MM.1S (cell line): Measurements from ENCODE around the gene MSI2.

Source experiments
- DNase-seq: peaks from one replicate; pipeline ENCODE4 v3.0.0-alpha.2; 2015
- H2AFZ ChIP-seq: fragments of 300-600 bp; sonication (generic); 2 replicates; pipeline ENCODE4 v1.6.0; 2016; ENCODE audit warnings: antibody characterized with exemption, low read length
- H3F3A ChIP-seq: fragments of 300-600 bp; sonication (generic); 2 replicates; pipeline ENCODE4 v1.6.1; 2016; ENCODE audit warnings: mild to moderate bottlenecking, antibody characterized with exemption, low read length, moderate library complexity, mixed read lengths; ENCODE audit not compliant: insufficient read depth
- H3K27ac ChIP-seq: fragments of 300-600 bp; sonication (generic); 2 replicates; pipeline ENCODE4 v1.5.1; 2016; ENCODE audit warnings: mild to moderate bottlenecking, low read length
- H3K27me3 ChIP-seq: fragments of 300-600 bp; sonication (generic); replicated peaks from 2 replicates; pipeline ENCODE4 v1.6.0; 2016; ENCODE audit warnings: low read length; ENCODE audit not compliant: insufficient read depth
- H3K36me3 ChIP-seq: fragments of 300-600 bp; sonication (generic); replicated peaks from 2 replicates; pipeline ENCODE4 v1.6.1; 2016; ENCODE audit warnings: mild to moderate bottlenecking, low read length, mixed read lengths; ENCODE audit not compliant: insufficient read depth
- H3K4me1 ChIP-seq: fragments of 300-600 bp; sonication (generic); 2 replicates; pipeline ENCODE4 v1.6.1; 2016; ENCODE audit warnings: low read length, mixed read lengths
- H3K4me2 ChIP-seq: fragments of 300-600 bp; sonication (generic); 2 replicates; pipeline ENCODE4 v1.6.0; 2016; ENCODE audit warnings: low read depth, low read length
- H3K4me3 ChIP-seq: fragments of 300-600 bp; sonication (generic); 2 replicates; pipeline ENCODE4 v1.5.1; 2016; ENCODE audit warnings: low read length, mixed read lengths
- H3K79me2 ChIP-seq: fragments of 300-600 bp; sonication (generic); 2 replicates; pipeline ENCODE4 v1.6.1; 2016; ENCODE audit warnings: mixed run types, low read length, mixed read lengths
- H3K9ac ChIP-seq: fragments of 300-600 bp; sonication (generic); 2 replicates; pipeline ENCODE4 v1.6.1; 2016; ENCODE audit warnings: low read length, mixed read lengths
- H3K9me2 ChIP-seq: fragments of 300-600 bp; sonication (generic); replicated peaks from 2 replicates; pipeline ENCODE4 v1.6.1; 2016; ENCODE audit warnings: mild to moderate bottlenecking, low read length, mixed read lengths; ENCODE audit not compliant: insufficient read depth
- H3K9me3 ChIP-seq: fragments of 300-600 bp; sonication (generic); replicated peaks from 2 replicates; pipeline ENCODE4 v1.6.1; 2016; ENCODE audit warnings: mild to moderate bottlenecking, low read length, mixed read lengths; ENCODE audit not compliant: insufficient read depth
- H4K20me1 ChIP-seq: fragments of 300-600 bp; sonication (generic); 2 replicates; pipeline ENCODE4 v1.6.1; 2016; ENCODE audit warnings: mild to moderate bottlenecking, low read length, moderate library complexity, mixed read lengths; ENCODE audit not compliant: insufficient read depth
- CTCF ChIP-seq: fragments of 300-600 bp; sonication (generic); IDR thresholded peaks from 2 replicates; pipeline ENCODE4 v1.5.1; 2016; ENCODE audit warnings: antibody characterized with exemption, low read length, mixed read lengths
- EZH2 ChIP-seq: fragments of 300-600 bp; sonication (generic); optimal IDR thresholded peaks from 2 replicates; pipeline ENCODE3; 2017; ENCODE audit warnings: low read depth, mild to moderate bottlenecking, antibody characterized with exemption, low read length, mixed read lengths
- EZH2phosphoT487 ChIP-seq: fragments of 300-600 bp; sonication (generic); IDR thresholded peaks from 2 replicates; pipeline ENCODE4 v1.6.1; 2018; ENCODE audit warnings: antibody characterized with exemption, low read length

Gene MSI2

GRCh38 chr17:57543230-57543629 is 286.9 kb downstream of the MSI2 start:
- TF ChIP-seq EZH2 = no peak
- no peak for TF ChIP-seq CTCF
- H3K79me2 ChIP-seq = peaks cover 30% of the 10 kb centered on the region
- no peaks in the 10 kb centered on the region for H4K20me1 ChIP-seq
- no peaks in the 10 kb centered on the region for H3K36me3 ChIP-seq
- no peak overlapping the region for H3K9ac ChIP-seq
- H3K27me3 ChIP-seq = no peaks in the 10 kb centered on the region
- DNase-seq = no peak
- no peaks in the 10 kb centered on the region; the same call in 1 of the 2 replicates for H3K9me3 ChIP-seq
- H3K4me1 ChIP-seq = peaks cover 18% of the 10 kb centered on the region
- peaks cover 12% of the 10 kb centered on the region for H3F3A ChIP-seq
- H3K27ac ChIP-seq = no peak overlapping the region
- H3K4me3 ChIP-seq = no peak overlapping the region
- H3K4me2 ChIP-seq = no peak overlapping the region
- H3K9me2 ChIP-seq = no peaks in the 10 kb centered on the region
- H2AFZ ChIP-seq = no peak overlapping the region

- no peak overlapping the region for H3K9ac ChIP-seq
- H3K9me3 ChIP-seq = no peaks in the 10 kb centered on the region; the same call in 1 of the 2 replicates
- no peak overlapping the region for H3K4me3 ChIP-seq
- H3F3A ChIP-seq = peaks cover 12% of the 10 kb centered on the region
- no peak overlapping the region for H3K27ac ChIP-seq
- no peaks in the 10 kb centered on the region for H4K20me1 ChIP-seq
- no peaks in the 10 kb centered on the region for H3K9me2 ChIP-seq
- peaks cover 18% of the 10 kb centered on the region for H3K4me1 ChIP-seq
- no peak overlapping the region for H3K4me2 ChIP-seq
- peaks cover 33% of the 10 kb centered on the region for H3K79me2 ChIP-seq
- H2AFZ ChIP-seq = no peak overlapping the region
- H3K27me3 ChIP-seq = no peaks in the 10 kb centered on the region
- H3K36me3 ChIP-seq = no peaks in the 10 kb centered on the region
- no peak for DNase-seq
- TF ChIP-seq CTCF (no peak), EZH2 (no peak), EZH2phosphoT487 (no peak)
Observed at GRCh38 chr17:57544401-57544800, 288.1 kb downstream of the MSI2 start.

- no peak overlapping the region for H3K4me3 ChIP-seq
- no peaks in the 10 kb centered on the region for H3K27me3 ChIP-seq
- H3K79me2 ChIP-seq = peaks cover 38% of the 10 kb centered on the region
- H3K9ac ChIP-seq = no peak overlapping the region
- H3K9me3 ChIP-seq = no peaks in the 10 kb centered on the region; the same call in 1 of the 2 replicates
- DNase-seq = no peak
- peaks cover 8% of the 10 kb centered on the region for H3F3A ChIP-seq
- H3K4me1 ChIP-seq = peaks cover 17% of the 10 kb centered on the region
- no peak overlapping the region for H3K4me2 ChIP-seq
- H3K9me2 ChIP-seq = no peaks in the 10 kb centered on the region
- no peak overlapping the region for H2AFZ ChIP-seq
- no peak overlapping the region for H3K27ac ChIP-seq
- H3K36me3 ChIP-seq = no peaks in the 10 kb centered on the region
- TF ChIP-seq EZH2phosphoT487 (no peak), CTCF (no peak), EZH2 (no peak)
- no peaks in the 10 kb centered on the region for H4K20me1 ChIP-seq
Observed at GRCh38 chr17:57544834-57545463, 288.6 kb downstream of the MSI2 start.
